Neutrophil (primary cell): ENCODE results near the gene ENTPD2.

Experiments
- H3K27ac ChIP-seq: fragments of 200-600 bp; sonication (generic); 2 replicates; pipeline ENCODE4 v1.5.1; 2016; ENCODE audit warnings: mild to moderate bottlenecking, moderate library complexity
- H3K27me3 ChIP-seq: fragments of 200-600 bp; sonication (generic); 2 replicates; pipeline ENCODE4 v1.6.0; 2016; ENCODE audit warnings: mild to moderate bottlenecking
- H3K36me3 ChIP-seq: fragments of 200-600 bp; sonication (generic); 2 replicates; pipeline ENCODE4 v1.5.1; 2017
- H3K4me1 ChIP-seq, 2 experiments: fragments of 200-600 bp in 1 of 2; sonication (generic) in 1 of 2; 1 replicate in 1 of 2; 2 replicates in 1 of 2; pipeline versions ENCODE4 v1.5.1 to v1.6.1; 2013 to 2016; ENCODE audit warnings: low read depth in 1 of 2, low read length in 1 of 2, mild to moderate bottlenecking in 1 of 2, moderate library complexity in 1 of 2; ENCODE audit not compliant: control insufficient read depth in 1 of 2, insufficient read depth in 1 of 2
- H3K4me3 ChIP-seq, 2 experiments: fragments of 200-600 bp in 1 of 2; sonication (generic) in 1 of 2; 1 replicate in 1 of 2; 2 replicates in 1 of 2; pipeline ENCODE4 v1.5.1; 2013 to 2016; ENCODE audit warnings: low read depth in 1 of 2, low read length in 1 of 2, mild to moderate bottlenecking in 1 of 2, moderate library complexity in 1 of 2
- H3K9me3 ChIP-seq: fragments of 200-600 bp; sonication (generic); 2 replicates; pipeline ENCODE4 v1.5.1; 2016
- CTCF ChIP-seq: fragments of 200-600 bp; sonication (generic); IDR thresholded peaks from 2 replicates; pipeline ENCODE4 v1.5.1; 2016; ENCODE audit warnings: antibody characterized with exemption

The ENTPD2 gene

GRCh38 chr9:137014776-137015539, 38.9 kb downstream of the ENTPD2 start:
- Histone ChIP-seq H3K36me3 (peaks cover 96% of the 10 kb centered on the region), H3K27ac (no peak overlapping the region), H3K9me3 (no peaks in the 10 kb centered on the region), H3K4me1 (no peaks in the 10 kb centered on the region), H3K27me3 (no peaks in the 10 kb centered on the region), H3K4me3 (no peak overlapping the region)
- TF ChIP-seq CTCF, result no peak

- no peak overlapping the region for H3K27ac ChIP-seq
- H3K27me3 ChIP-seq, result no peaks in the 10 kb centered on the region
- no peak overlapping the region for H3K4me3 ChIP-seq
- no peaks in the 10 kb centered on the region for H3K9me3 ChIP-seq
- TF ChIP-seq CTCF, result no peak
- H3K36me3 ChIP-seq, result peaks cover 98% of the 10 kb centered on the region
- H3K4me1 ChIP-seq, result no peaks in the 10 kb centered on the region
These were observed 39.7 kb downstream of the ENTPD2 start for GRCh38 chr9:137014166-137014565.

GRCh38 chr9:137013571-137013940, 40.3 kb downstream of the ENTPD2 start:
- Histone ChIP-seq H3K27ac (no peak overlapping the region), H3K4me3 (no peak overlapping the region), H3K36me3 (peaks cover 98% of the 10 kb centered on the region), H3K4me1 (no peaks in the 10 kb centered on the region), H3K9me3 (no peaks in the 10 kb centered on the region), H3K27me3 (no peaks in the 10 kb centered on the region)
- no peak for TF ChIP-seq CTCF

- Histone ChIP-seq H3K4me3 (no peak overlapping the region), H3K4me1 (no peaks in the 10 kb centered on the region), H3K9me3 (no peaks in the 10 kb centered on the region), H3K36me3 (peaks cover 100% of the 10 kb centered on the region), H3K27ac (no peak overlapping the region), H3K27me3 (no peaks in the 10 kb centered on the region)
- TF ChIP-seq CTCF, result no peak
These were observed 40.9 kb downstream of the ENTPD2 start for GRCh38 chr9:137012694-137013570.

- no peaks in the 10 kb centered on the region for H3K4me1 ChIP-seq
- no peak overlapping the region for H3K4me3 ChIP-seq
- H3K9me3 ChIP-seq, result no peaks in the 10 kb centered on the region
- H3K27me3 ChIP-seq, result no peaks in the 10 kb centered on the region
- H3K27ac ChIP-seq, result no peak overlapping the region
- TF ChIP-seq CTCF, result no peak
- peaks cover 100% of the 10 kb centered on the region for H3K36me3 ChIP-seq
These were observed 41.8 kb downstream of the ENTPD2 start for GRCh38 chr9:137011907-137012675.
